Neural progenitor cell (in vitro differentiated cells): ENCODE data around the gene IFNA17. TPM values are rescaled to one million over a fixed set of nuclear protein-coding genes. Genes with fewer than 3 reads are reported as not detected.
"Not testable (repeated sequence)": the region's sequence is repeated elsewhere in the genome, so short reads cannot be mapped to it uniquely, and the experiment has no call there.

ENCODE experiments used
- DNase-seq: peaks from one replicate; pipeline ENCODE4 v3.0.0-alpha.2; 2016; ENCODE audit warnings: low spot score
- H2AFZ ChIP-seq: fragments of 200-600 bp; sonication (generic); replicated peaks from 2 replicates; pipeline ENCODE4 v1.6.1; 2016; ENCODE audit warnings: antibody characterized with exemption
- H3F3A ChIP-seq: fragments of 200-600 bp; sonication (generic); 2 replicates; pipeline ENCODE4 v1.6.1; 2016; ENCODE audit warnings: antibody characterized with exemption, low read depth
- H3K27ac ChIP-seq: fragments of 200-600 bp; sonication (generic); 2 replicates; pipeline ENCODE4 v1.5.1; 2016; ENCODE audit warnings: mild to moderate bottlenecking
- H3K27me3 ChIP-seq: fragments of 200-600 bp; sonication (generic); 2 replicates; pipeline ENCODE4 v1.6.1; 2016; ENCODE audit warnings: mild to moderate bottlenecking, moderate library complexity
- H3K36me3 ChIP-seq: fragments of 200-600 bp; sonication (generic); 2 replicates; pipeline ENCODE4 v1.5.1; 2016
- H3K4me1 ChIP-seq: fragments of 200-600 bp; sonication (generic); 2 replicates; pipeline ENCODE4 v1.6.1; 2016; ENCODE audit warnings: mixed run types
- H3K4me2 ChIP-seq: fragments of 200-600 bp; sonication (generic); 2 replicates; pipeline ENCODE4 v1.6.1; 2016
- H3K4me3 ChIP-seq: fragments of 200-600 bp; sonication (generic); 2 replicates; pipeline ENCODE4 v1.5.1; 2016
- H3K79me2 ChIP-seq: fragments of 200-600 bp; sonication (generic); 2 replicates; pipeline ENCODE4 v1.6.1; 2016; ENCODE audit warnings: low read depth
- H3K9ac ChIP-seq: fragments of 200-600 bp; sonication (generic); 2 replicates; pipeline ENCODE4 v1.6.1; 2016
- H3K9me3 ChIP-seq: fragments of 200-600 bp; sonication (generic); 2 replicates; pipeline ENCODE4 v1.5.1; 2016; ENCODE audit warnings: low read depth
- H4K20me1 ChIP-seq: fragments of 200-600 bp; sonication (generic); 2 replicates; pipeline ENCODE4 v1.6.1; 2016; ENCODE audit warnings: low read depth
- H3K27ac Mint-ChIP-seq: 3 replicates; pipeline ENCODE4 v1.8.0; 2021; ENCODE audit warnings: mixed read lengths
- H3K27me3 Mint-ChIP-seq: 2 replicates; pipeline ENCODE4 v1.8.0; 2022; ENCODE audit warnings: low read depth, mild to moderate bottlenecking, inconsistent platforms, moderate library complexity, mixed read lengths; ENCODE audit not compliant: insufficient read depth
- H3K36me3 Mint-ChIP-seq: 3 replicates; pipeline ENCODE4 v1.8.0; 2021; ENCODE audit warnings: mixed read lengths
- H3K4me1 Mint-ChIP-seq: 3 replicates; pipeline ENCODE4 v1.8.0; 2021; ENCODE audit warnings: mixed read lengths
- H3K4me3 Mint-ChIP-seq: 3 replicates; pipeline ENCODE4 v1.8.0; 2021; ENCODE audit warnings: mild to moderate bottlenecking, moderate library complexity, mixed read lengths
- H3K9me3 Mint-ChIP-seq: 3 replicates; pipeline ENCODE4 v1.8.0; 2020; ENCODE audit warnings: mixed read lengths
- CTCF ChIP-seq: fragments of 200-600 bp; sonication (generic); IDR thresholded peaks from 2 replicates; pipeline ENCODE4 v1.5.1; 2017; ENCODE audit warnings: antibody characterized with exemption, mild to moderate bottlenecking
- total RNA-seq: library from RNA; depleted of rRNA; stranded (reverse); fragments of >200 nt; gene quantifications from 2 replicates; pipeline ENCODE4 v1.2.3, GENCODE V29; 2015; ENCODE audit warnings: low replicate concordance

The IFNA17 gene
- total RNA-seq, 1 donor from 2014 or later = not detected

GRCh38 chr9:21194867-21195776, 32.9 kb downstream of the IFNA17 start:
- peak; percentile 75 for TF ChIP-seq CTCF
- H3K9me3 ChIP-seq, H4K20me1 ChIP-seq, H3K27me3 ChIP-seq, H3K9ac ChIP-seq, H3K36me3 ChIP-seq, H3K27me3 Mint-ChIP-seq, H3K36me3 Mint-ChIP-seq, H3K4me1 ChIP-seq, H3K27ac Mint-ChIP-seq, H3K4me3 ChIP-seq, H3K79me2 ChIP-seq, H3K9me3 Mint-ChIP-seq, H3F3A ChIP-seq, H3K4me2 ChIP-seq, H3K4me1 Mint-ChIP-seq, H3K4me3 Mint-ChIP-seq, H3K27ac ChIP-seq: not testable (repeated sequence)
- H2AFZ ChIP-seq = peak overlapping the region; percentile 86
- DNase-seq = peak; percentile 28

- H3K4me3 ChIP-seq, H3K4me3 Mint-ChIP-seq, H3K36me3 Mint-ChIP-seq, H3F3A ChIP-seq, H4K20me1 ChIP-seq, H3K36me3 ChIP-seq, H3K27ac ChIP-seq, H3K79me2 ChIP-seq, H3K9ac ChIP-seq, H2AFZ ChIP-seq, H3K4me1 Mint-ChIP-seq, H3K4me2 ChIP-seq, H3K4me1 ChIP-seq, H3K27me3 Mint-ChIP-seq, H3K27me3 ChIP-seq, H3K27ac Mint-ChIP-seq, H3K9me3 Mint-ChIP-seq, DNase-seq, H3K9me3 ChIP-seq: not testable (repeated sequence)
Measured at GRCh38 chr9:21187487-21187886, 40.5 kb downstream of the IFNA17 start, which contains the start of gene IFNA4. TSS of gene IFNA4 (minus strand) at chr9:21187587. CDS start at chr9:21187531, 56 bp downstream.

- not testable (repeated sequence) for H3K79me2 ChIP-seq, H3K9me3 Mint-ChIP-seq, H3K27me3 ChIP-seq, H3K36me3 Mint-ChIP-seq, H3K9ac ChIP-seq, H3K9me3 ChIP-seq, H3F3A ChIP-seq, H3K4me1 Mint-ChIP-seq, H3K4me2 ChIP-seq, H4K20me1 ChIP-seq, H3K27ac Mint-ChIP-seq, H3K27me3 Mint-ChIP-seq, H3K4me3 Mint-ChIP-seq, H3K36me3 ChIP-seq, H3K27ac ChIP-seq, H3K4me3 ChIP-seq, H2AFZ ChIP-seq, H3K4me1 ChIP-seq
- peak; percentile 28 for DNase-seq
- TF ChIP-seq CTCF = peak; percentile 73
Measured at GRCh38 chr9:21182810-21183736, 44.9 kb downstream of the IFNA17 start.

Other genes starting within 250 kb of the IFNA17 start
- 1.1 and 1.2 TPM in 2 replicates for gene HACD4, start 196.6 kb downstream of the IFNA17 start, total RNA-seq
- gene IFNB1, start 150.3 kb downstream of the IFNA17 start, total RNA-seq = not detected in 2 replicates
- not detected in 2 replicates for gene IFNW1, start 86.4 kb downstream of the IFNA17 start, total RNA-seq
- gene IFNA21, start 61.6 kb downstream of the IFNA17 start, total RNA-seq = not detected in 2 replicates
- not detected in 2 replicates for gene IFNA4, start 40.6 kb downstream of the IFNA17 start, total RNA-seq
- not detected in 2 replicates for gene IFNA7, start 26.0 kb downstream of the IFNA17 start, total RNA-seq
- gene IFNA10, start 21.1 kb downstream of the IFNA17 start, total RNA-seq = not detected in 2 replicates
- not detected in 2 replicates for gene IFNA16, start 10.9 kb downstream of the IFNA17 start, total RNA-seq
- gene IFNA14, start 11.8 kb upstream of the IFNA17 start, total RNA-seq = not detected in 2 replicates
- 0.21 TPM in 1 of 2 replicates, not detected in the other for gene IFNA5, start 77.1 kb upstream of the IFNA17 start, total RNA-seq
- 33.5 and 42.0 TPM in 2 replicates for gene KLHL9, start 107.2 kb upstream of the IFNA17 start, total RNA-seq
- gene IFNA6, start 122.7 kb upstream of the IFNA17 start, total RNA-seq = not detected in 2 replicates
- not detected in 2 replicates for gene IFNA13, start 139.8 kb upstream of the IFNA17 start, total RNA-seq
- gene IFNA2, start 157.2 kb upstream of the IFNA17 start, total RNA-seq = not detected in 2 replicates
- not detected in 2 replicates for gene IFNA8, start 180.9 kb upstream of the IFNA17 start, total RNA-seq
- gene IFNA1, start 212.2 kb upstream of the IFNA17 start, total RNA-seq = not detected in 2 replicates